Measurements from ENCODE around the gene MEIS1. TPM values are rescaled to one million over a fixed set of nuclear protein-coding genes. Genes with fewer than 3 reads are reported as not detected.

MEIS1 gene
- total and polyA plus RNA-seq, 4 donors: 9.0 to 158 (median 41.0) TPM

DNA sequence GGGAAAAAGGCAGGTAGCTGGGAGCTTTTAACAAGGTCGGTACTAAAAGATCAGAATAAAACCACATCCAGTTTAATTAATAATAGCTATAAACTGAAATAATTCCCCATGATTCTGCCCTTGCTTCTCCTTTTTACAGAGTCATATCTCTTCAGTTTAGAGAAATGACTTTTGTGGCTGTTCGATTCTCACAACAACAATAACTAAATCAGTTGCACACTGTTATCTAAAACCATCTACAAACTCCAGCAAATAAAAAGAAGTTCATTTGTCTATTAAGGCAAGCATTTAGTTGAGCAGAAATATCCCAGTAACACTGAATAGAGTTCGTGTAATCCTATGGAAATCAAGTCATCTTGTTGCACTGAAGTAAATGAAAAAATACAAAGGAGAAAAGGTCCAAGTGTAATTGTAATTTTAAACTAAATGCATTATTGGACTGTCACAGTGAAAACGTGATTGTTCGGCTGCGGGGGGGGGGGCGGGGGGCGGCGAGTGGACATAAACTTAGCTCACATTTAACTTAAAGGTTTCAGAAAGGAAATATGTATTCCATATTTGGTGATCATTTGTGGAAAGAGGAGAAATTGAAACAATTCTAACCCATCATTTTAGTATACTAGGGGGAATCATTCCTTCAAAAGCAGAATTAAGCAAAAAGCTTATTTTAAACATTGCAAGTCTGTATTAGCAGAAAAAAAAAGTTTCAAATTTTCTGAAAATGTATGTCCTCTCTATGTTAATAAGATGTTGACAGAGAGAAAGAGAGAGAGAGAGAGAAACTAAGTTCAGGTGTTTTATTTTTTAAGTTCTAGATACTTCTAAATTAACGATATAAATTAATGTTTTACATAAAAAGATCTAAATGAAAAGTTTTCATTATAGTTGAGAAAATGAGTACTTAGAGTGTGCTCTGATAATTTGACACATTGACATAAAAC, 144.5 kb downstream of the MEIS1 start:
- TF ChIP-seq, protein P1, sequence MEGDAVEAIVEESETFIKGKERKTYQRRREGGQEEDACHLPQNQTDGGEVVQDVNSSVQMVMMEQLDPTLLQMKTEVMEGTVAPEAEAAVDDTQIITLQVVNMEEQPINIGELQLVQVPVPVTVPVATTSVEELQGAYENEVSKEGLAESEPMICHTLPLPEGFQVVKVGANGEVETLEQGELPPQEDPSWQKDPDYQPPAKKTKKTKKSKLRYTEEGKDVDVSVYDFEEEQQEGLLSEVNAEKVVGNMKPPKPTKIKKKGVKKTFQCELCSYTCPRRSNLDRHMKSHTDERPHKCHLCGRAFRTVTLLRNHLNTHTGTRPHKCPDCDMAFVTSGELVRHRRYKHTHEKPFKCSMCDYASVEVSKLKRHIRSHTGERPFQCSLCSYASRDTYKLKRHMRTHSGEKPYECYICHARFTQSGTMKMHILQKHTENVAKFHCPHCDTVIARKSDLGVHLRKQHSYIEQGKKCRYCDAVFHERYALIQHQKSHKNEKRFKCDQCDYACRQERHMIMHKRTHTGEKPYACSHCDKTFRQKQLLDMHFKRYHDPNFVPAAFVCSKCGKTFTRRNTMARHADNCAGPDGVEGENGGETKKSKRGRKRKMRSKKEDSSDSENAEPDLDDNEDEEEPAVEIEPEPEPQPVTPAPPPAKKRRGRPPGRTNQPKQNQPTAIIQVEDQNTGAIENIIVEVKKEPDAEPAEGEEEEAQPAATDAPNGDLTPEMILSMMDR (IDR thresholded peaks at IDR 0.05; ENCODE audit: control extremely low read depth, extremely low read depth): no peak

DNA sequence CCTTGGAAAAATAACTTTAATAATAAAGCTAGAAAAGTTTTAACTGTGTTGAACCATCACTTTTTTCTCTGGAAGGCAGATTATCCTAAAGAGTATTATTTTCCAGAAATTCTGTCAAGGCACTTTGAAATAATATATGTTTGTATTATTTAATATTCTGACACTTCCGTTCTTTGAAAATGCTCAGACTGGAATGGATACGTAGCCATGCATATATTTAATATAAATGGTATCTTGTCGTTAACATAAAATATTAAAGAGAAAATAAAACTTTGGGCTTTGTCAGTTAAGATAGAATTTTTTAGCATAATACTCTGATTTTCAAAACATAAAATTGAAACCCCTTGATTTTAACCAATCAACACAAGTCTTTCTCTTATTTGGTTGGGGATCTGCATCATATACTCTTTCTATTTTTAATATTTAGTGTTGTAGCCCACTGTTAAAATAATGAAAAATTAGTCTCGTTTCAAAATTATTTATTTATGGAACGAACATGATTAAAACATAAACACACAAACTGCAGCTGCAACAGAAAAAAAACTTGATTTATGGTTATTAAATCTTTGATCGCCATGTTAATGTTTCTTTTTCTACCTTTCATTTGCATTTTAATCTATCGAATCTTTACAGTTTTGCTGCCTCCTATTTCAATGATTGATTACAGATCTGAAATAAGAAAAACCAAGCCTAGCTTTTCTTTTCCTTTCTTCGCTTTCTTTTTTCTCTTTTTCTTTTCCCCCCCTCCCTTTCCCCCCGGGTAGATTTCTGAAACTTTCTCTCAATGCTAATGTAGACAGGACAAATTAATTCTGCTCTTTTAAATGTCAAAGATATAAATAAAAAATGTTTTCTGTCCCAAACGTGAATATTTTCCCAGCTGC, 145.5 kb downstream of the MEIS1 start:
- peak overlapping the region in 1 of 2 donors; percentile 91 for H3K27ac ChIP-seq (ENCODE audit: low read depth in 1 of 2, low read length in 1 of 2)
- H3K9ac ChIP-seq (ENCODE audit: insufficient read depth in 1 of 2, low read length in 2 of 2): peak overlapping the region; percentile 53 to 99
- H3K36me3 ChIP-seq (ENCODE audit: control insufficient read depth in 4 of 4, insufficient read depth in 4 of 4, low read length in 4 of 4): no peaks in the 10 kb centered on the region
- H3K27me3 ChIP-seq (ENCODE audit: control insufficient read depth in 3 of 3, insufficient read depth in 3 of 3, low read length in 2 of 3): peaks cover 3 to 64% (median 3%) of the 10 kb centered on the region in 3 donors
- peak in 2 of 3 donors; percentile 65 to 77 for DNase-seq
- H3K9me3 ChIP-seq (ENCODE audit: control insufficient read depth in 4 of 4, insufficient read depth in 3 of 4, low read length in 3 of 4): peaks cover 0 to 11% (median 0%) of the 10 kb centered on the region in 4 donors
- no peak overlapping the region for H3K4me3 ChIP-seq
- 19 to 25% methylated on average over 10 of the region's 10 CpGs for WGBS, 2 donors
- peaks cover 4 to 54% (median 8%) of the 10 kb centered on the region in 5 donors for H3K4me1 ChIP-seq (ENCODE audit: control insufficient read depth in 5 of 5, insufficient read depth in 5 of 5, low read length in 5 of 5)
- TF ChIP-seq, protein P1 (IDR thresholded peaks at IDR 0.05; ENCODE audit: control extremely low read depth, extremely low read depth): no peak
- ATAC-seq (ENCODE audit: insufficient read depth, low FRiP score): no peak

More for the DNA sequence above, 144.5 kb downstream of the MEIS1 start:
- Histone ChIP-seq H3K27ac (ENCODE audit: low read depth in 1 of 2, low read length in 1 of 2) (no peak overlapping the region), H3K36me3 (ENCODE audit: control insufficient read depth in 4 of 4, insufficient read depth in 4 of 4, low read length in 4 of 4) (no peaks in the 10 kb centered on the region), H3K9ac (ENCODE audit: insufficient read depth in 1 of 2, low read length in 2 of 2) (peak overlapping the region; percentile 7 to 99), H3K4me3 (no peak overlapping the region), H3K27me3 (ENCODE audit: control insufficient read depth in 3 of 3, insufficient read depth in 3 of 3, low read length in 2 of 3) (peaks cover 3 to 64% (median 3%) of the 10 kb centered on the region in 3 donors), H3K4me1 (ENCODE audit: control insufficient read depth in 5 of 5, insufficient read depth in 5 of 5, low read length in 5 of 5) (peaks cover 4 to 56% (median 8%) of the 10 kb centered on the region in 5 donors), H3K9me3 (ENCODE audit: control insufficient read depth in 4 of 4, insufficient read depth in 3 of 4, low read length in 3 of 4) (peaks cover 0 to 11% (median 0%) of the 10 kb centered on the region in 4 donors)
- ATAC-seq (ENCODE audit: insufficient read depth, low FRiP score): no peak
- DNase-seq: peak in 2 of 3 donors; percentile 59 to 77
- 30 to 33% methylated on average over 10 of the region's 10 CpGs for WGBS, 2 donors

DNA sequence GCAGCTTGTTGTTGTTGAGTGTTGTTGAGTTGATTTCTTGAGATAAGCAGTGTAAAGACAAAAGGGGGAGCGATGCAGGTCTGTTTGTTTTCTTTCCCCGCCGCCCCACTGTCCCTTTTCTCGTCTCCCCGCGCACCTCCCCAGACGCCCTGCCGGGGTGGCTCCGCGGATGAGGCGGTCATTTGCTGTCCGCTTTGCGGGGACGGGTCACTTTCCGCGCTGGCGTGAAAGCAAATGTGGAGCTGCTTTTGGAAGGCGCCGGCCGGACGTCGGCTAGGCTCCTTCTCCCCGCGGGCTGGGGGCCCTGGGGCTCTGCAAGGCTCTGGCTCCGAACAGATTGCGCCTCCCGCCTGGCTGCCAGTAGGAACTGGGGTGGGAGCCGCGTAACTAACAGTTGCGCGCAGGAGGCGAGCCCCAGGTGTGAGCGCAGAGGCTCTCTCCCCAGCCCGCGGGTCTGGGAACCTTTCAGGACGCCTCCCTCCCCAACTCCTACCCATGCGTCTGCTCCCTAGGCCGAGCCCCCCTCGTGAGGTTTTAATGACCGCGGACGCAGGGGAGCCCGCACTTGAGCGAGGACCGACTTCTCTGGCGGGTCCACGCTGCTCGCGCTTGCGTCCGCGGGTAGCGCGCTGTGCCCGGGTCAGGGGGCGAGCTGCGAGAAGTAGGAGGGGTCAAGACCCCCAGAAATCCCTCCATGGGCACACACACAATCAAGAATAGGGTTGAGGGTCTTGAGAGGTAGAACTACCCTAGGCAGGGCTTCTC, 146.6 kb downstream of the MEIS1 start:
- H3K9me3 ChIP-seq (ENCODE audit: control insufficient read depth in 4 of 4, insufficient read depth in 3 of 4, low read length in 3 of 4): peaks cover 0 to 11% (median 0%) of the 10 kb centered on the region in 4 donors
- TF ChIP-seq, protein P1 (IDR thresholded peaks at IDR 0.05; ENCODE audit: control extremely low read depth, extremely low read depth): no peak
- no peaks in the 10 kb centered on the region for H3K36me3 ChIP-seq (ENCODE audit: control insufficient read depth in 4 of 4, insufficient read depth in 4 of 4, low read length in 4 of 4)
- H3K27me3 ChIP-seq (ENCODE audit: control insufficient read depth in 3 of 3, insufficient read depth in 3 of 3, low read length in 2 of 3): peaks cover 3 to 68% (median 3%) of the 10 kb centered on the region in 3 donors
- H3K4me3 ChIP-seq: peak overlapping the region; percentile 37
- peak overlapping the region; percentile 53 to 99 for H3K9ac ChIP-seq (ENCODE audit: insufficient read depth in 1 of 2, low read length in 2 of 2)
- H3K27ac ChIP-seq (ENCODE audit: low read depth in 1 of 2, low read length in 1 of 2): peak overlapping the region in 1 of 2 donors; percentile 91
- peaks cover 1 to 52% (median 6%) of the 10 kb centered on the region in 5 donors for H3K4me1 ChIP-seq (ENCODE audit: control insufficient read depth in 5 of 5, insufficient read depth in 5 of 5, low read length in 5 of 5)
- DNase-seq (peak; percentile 78 to 83 (median 79)), ATAC-seq (ENCODE audit: insufficient read depth, low FRiP score) (no peak)
- 2 to 6% methylated on average over 57 of the region's 57 CpGs for WGBS, 2 donors
